ENCODE results near the gene ARMC7. TPM values are rescaled to one million over a fixed set of nuclear protein-coding genes. Genes with fewer than 3 reads are reported as not detected.

ARMC7 gene
- total and polyA plus RNA-seq, 2 of the 13 experiments (the other 11 are each of a cell fraction or from before 2014, with no cell fraction given): 3.9 to 4.2 TPM

- TF ChIP-seq MTERF4 (CRISPR knock-in tag; IDR thresholded peaks at IDR 0.05) (no peak; the same call in 1 of the 2 replicates), IKZF1 (IDR thresholded peaks at IDR 0.05) (no peak), AFF4 (CRISPR knock-in tag; IDR thresholded peaks at IDR 0.05) (no peak), SKIL (CRISPR knock-in tag; IDR thresholded peaks at IDR 0.05; ENCODE audit: borderline replicate concordance) (peak; percentile 69; the same call in 1 of the 2 replicates), ZHX2 (IDR thresholded peaks at IDR 0.05; ENCODE audit: low read depth) (no peak), ZHX2 (CRISPR knock-in tag; IDR thresholded peaks at IDR 0.05; ENCODE audit: borderline replicate concordance) (no peak), THAP9 (CRISPR knock-in tag; IDR thresholded peaks at IDR 0.05; ENCODE audit: borderline replicate concordance) (0 out of 2 replicates have a peak, but pooled peaks have one; percentile 16), ZGPAT (CRISPR knock-in tag; IDR thresholded peaks at IDR 0.05) (peak; percentile 76; the same call in 1 of the 2 replicates), ZNF792 (CRISPR knock-in tag; IDR thresholded peaks at IDR 0.05) (no peak), BRCA1 (CRISPR knock-in tag; IDR thresholded peaks at IDR 0.05) (no peak), PHF8 (CRISPR knock-in tag; IDR thresholded peaks at IDR 0.05) (peak; percentile 56), KDM5A (IDR thresholded peaks at IDR 0.05; ENCODE audit: borderline replicate concordance, low read length) (no peak)
Observed at GRCh38 chr17:75077072-75077495, 32.7 kb upstream of the ARMC7 start (continued).
